ENCODE data around the gene BTN2A1.

GRCh38 chr6:26416288-26416687 lies 41.5 kb upstream of the BTN2A1 start:
- TF ChIP-seq CTCF (IDR thresholded peaks at IDR 0.05): no peak
- TF ChIP-seq POLR2A (IDR thresholded peaks at IDR 0.05): no peak
- no peak for TF ChIP-seq POLR2AphosphoS5 (IDR thresholded peaks at IDR 0.05)

All from sigmoid colon (tissue), 4 donors.